HepG2 (cell line): ENCODE results near the gene PLEKHG5. TPM values are rescaled to one million over a fixed set of nuclear protein-coding genes. Genes with fewer than 3 reads are reported as not detected.
A peak's percentile ranks its signal among the peaks of the same experiment; 100 is the strongest.

ENCODE experiments used
- ATAC-seq: fragments of 200-7000 bp; cut with Tn5 transposase; 3 replicates; pipeline ENCODE4 v1.9.1; 2020; ENCODE audit warnings: mild to moderate bottlenecking, moderate library complexity
- BruUV-seq: library from RNA; stranded (reverse); fragments of 400-500 nt; replicated peaks from 2 replicates; lab custom pipeline; 2021; lab: Mats Ljungman, UMichigan
- CTCF ChIA-PET: fragments of 300-600 bp; formaldehyde crosslinking; extraction: SDS; loops from one replicate; lab custom pipeline; 2021; ENCODE audit warnings: low total read pairs, inconsistent platforms, low intra/inter-chr PET ratio; lab: Yijun Ruan, JAX
- POLR2A ChIA-PET: fragments of 350-600 bp; sonication (Branson Sonifier 250); formaldehyde crosslinking; loops from one replicate; lab custom pipeline; 2020; ENCODE audit warnings: antibody characterized with exemption, inconsistent platforms; lab: Yijun Ruan, JAX
- DNase-seq: peaks from one replicate; pipeline ENCODE4 v3.0.0-alpha.2; 2015; ENCODE audit warnings: low spot score
- FAIRE-seq: peaks from 3 replicates; lab custom pipeline; 2011; peaks lifted over from hg19 to GRCh38; lab: Jason Lieb, UNC
- H2AFZ ChIP-seq: one replicate; pipeline ENCODE4 v1.6.1; 2011; ENCODE audit warnings: low read length, inconsistent platforms
- H3K27ac ChIP-seq: fragments of 300-600 bp; 3 replicates; pipeline ENCODE4 v1.8.0; 2011; ENCODE audit warnings: mixed run types, mild to moderate bottlenecking, mixed read lengths, low read length, inconsistent platforms; ENCODE audit not compliant: insufficient read depth; ENCODE audit errors: extremely low read length
- H3K27me3 ChIP-seq, 2 experiments: fragments of 200-600 bp in 1 of 2; 2 replicates in 1 of 2; 3 replicates in 1 of 2; pipeline versions ENCODE4 v1.6.0 to v1.8.0; 2011; ENCODE audit warnings: low read length in 2 of 2, mild to moderate bottlenecking in 2 of 2, moderate library complexity in 2 of 2, inconsistent platforms in 1 of 2; ENCODE audit not compliant: insufficient read depth in 2 of 2, control insufficient read depth in 1 of 2
- H3K36me3 ChIP-seq, 2 experiments: fragments of 200-600 bp in 1 of 2; replicated peaks in 1 of 2; 2 replicates in 1 of 2; 3 replicates in 1 of 2; pipeline versions ENCODE4 v1.5.1 to v1.8.0; 2011; ENCODE audit warnings: low read length in 2 of 2, inconsistent platforms in 1 of 2; ENCODE audit not compliant: insufficient read depth in 2 of 2, control insufficient read depth in 1 of 2
- H3K4me1 ChIP-seq: 2 replicates; pipeline ENCODE4 v1.5.1; 2012; ENCODE audit warnings: low read length, inconsistent platforms; ENCODE audit not compliant: insufficient read depth
- H3K4me2 ChIP-seq: 2 replicates; pipeline ENCODE4 v1.6.0; 2011; ENCODE audit warnings: low read depth, low read length, inconsistent platforms
- H3K4me3 ChIP-seq, 3 experiments: fragments of 200-600 bp in 1 of 3; sonication (generic), shearing (Covaris generic) in 1 of 3; replicated peaks in 1 of 3; 2 replicates each; pipeline ENCODE4 v1.5.1; 2011 to 2016; ENCODE audit warnings: low read length in 3 of 3, inconsistent platforms in 2 of 3, low read depth in 2 of 3, mild to moderate bottlenecking in 2 of 3, control low read depth in 1 of 3, mixed read lengths in 1 of 3; ENCODE audit not compliant: insufficient read depth in 1 of 3
- H3K79me2 ChIP-seq: one replicate; pipeline ENCODE4 v1.6.1; 2011; ENCODE audit warnings: low read length, inconsistent platforms; ENCODE audit not compliant: insufficient read depth
- H3K9ac ChIP-seq: 2 replicates; pipeline ENCODE4 v1.6.0; 2011; ENCODE audit warnings: mild to moderate bottlenecking, low read depth, low read length, inconsistent platforms; ENCODE audit not compliant: insufficient read depth
- H3K9me3 ChIP-seq: 2 replicates; pipeline ENCODE4 v1.5.1; 2012; ENCODE audit warnings: mild to moderate bottlenecking, low read length
- H4K20me1 ChIP-seq: 2 replicates; pipeline ENCODE4 v1.6.0; 2011; ENCODE audit warnings: inconsistent platforms, mild to moderate bottlenecking, low read length, moderate library complexity; ENCODE audit not compliant: insufficient read depth
- ATF6 ChIP-seq: sonication (generic); formaldehyde crosslinking; conservative IDR thresholded peaks from 2 replicates; pipeline ENCODE4 v1.4.0; 2020; ENCODE audit warnings: missing genetic modification reagents
- CREM ChIP-seq, 2 experiments: sonication (generic) in 1 of 2; formaldehyde crosslinking in 1 of 2; IDR thresholded peaks; 2 replicates each; pipeline versions ENCODE4 v1.4.0 to v1.6.1; 2016 to 2020; ENCODE audit warnings: antibody characterized with exemption in 1 of 2, mild to moderate bottlenecking in 1 of 2, missing genetic modification reagents in 1 of 2
- HNF1B ChIP-seq: sonication (generic); formaldehyde crosslinking; IDR thresholded peaks from 2 replicates; pipeline ENCODE4 v1.5.1; 2020; ENCODE audit warnings: mild to moderate bottlenecking, moderate library complexity, missing genetic modification reagents
- IRX3 ChIP-seq: sonication (generic); formaldehyde crosslinking; IDR thresholded peaks from 2 replicates; pipeline ENCODE4 v1.8.1; 2023; ENCODE audit warnings: mild to moderate bottlenecking, low read depth, missing genetic modification reagents, borderline replicate concordance
- NCOA2 ChIP-seq: sonication (generic); formaldehyde crosslinking; IDR thresholded peaks from 2 replicates; pipeline ENCODE4 v1.8.0; 2022; ENCODE audit warnings: inconsistent platforms
- SOX5 ChIP-seq: IDR thresholded peaks from 2 replicates; pipeline ENCODE4 v1.6.1; 2016; ENCODE audit warnings: borderline replicate concordance
- ZNF232 ChIP-seq: sonication (generic); formaldehyde crosslinking; IDR thresholded peaks from 2 replicates; pipeline ENCODE4 v1.4.0; 2020; ENCODE audit warnings: missing genetic modification reagents, borderline replicate concordance
- ZNF572 ChIP-seq: sonication (generic); formaldehyde crosslinking; IDR thresholded peaks from 2 replicates; pipeline ENCODE4 v1.5.1; 2020; ENCODE audit warnings: mild to moderate bottlenecking, missing genetic modification reagents
- ZNF574 ChIP-seq: sonication (generic); formaldehyde crosslinking; IDR thresholded peaks from 2 replicates; pipeline ENCODE4 v1.4.0; 2020; ENCODE audit warnings: missing genetic modification reagents
- WGBS: methylation state at CpG from one replicate; pipeline ENCODE4 v1.1.6; 2017; ENCODE audit warnings: low lambda C conversion rate; 5-methylcytosine and 5-hydroxymethylcytosine counted together
- in situ Hi-C: cut with HindIII; loops from 2 replicates; pipeline ENCODE4 v1.10.0; 2017; ENCODE audit warnings: low pct_unique_long_range_greater_than_20kb; ENCODE audit not compliant: extremely low pct_ligation_motif_present
- intact Hi-C: fragments of 100-400 bp; cut with micrococcal nuclease; formaldehyde crosslinking; loops from one replicate; pipeline ENCODE4 v1.10.0; 2022; ENCODE audit not compliant: unreplicated experiment
- polyA plus RNA-seq, 8 experiments: library from polyadenylated mRNA; depleted of rRNA in 3 of 8; stranded (reverse) in 7 of 8; unstranded in 1 of 8; fragments of >200 nt; fragmentation: Illumina TruSeq in 4 of 8; extraction: Trizol in 4 of 8; gene quantifications; 2 replicates each; pipeline versions ENCODE4 v1.2.1 to v1.2.3, GENCODE V29; 2011 to 2016; ENCODE audit warnings: low read depth in 4 of 8, missing spikeins in 1 of 8, mixed read lengths in 1 of 8; ENCODE audit not compliant: insufficient read depth in 1 of 8
- total RNA-seq, 5 experiments: library from RNA; depleted of rRNA; stranded (reverse); fragments of >200 nt; fragmentation: Illumina TruSeq; extraction: Trizol; gene quantifications; 2 replicates each; pipeline ENCODE4 v1.2.3, GENCODE V29; 2016; ENCODE audit warnings: low read depth in 1 of 5

PLEKHG5 gene
- total and polyA plus RNA-seq, 2 of the 13 experiments (the other 11 are each of a cell fraction or from before 2014, with no cell fraction given): 1.9 to 3.5 TPM

- Histone ChIP-seq H4K20me1 (no peaks in the 10 kb centered on the region), H3K9ac (no peak overlapping the region)
- 7% methylated on average over 3 of the region's 13 CpGs for WGBS
- TF ChIP-seq HNF1B (CRISPR knock-in tag): no peak
- TF ChIP-seq, all 625 proteins: peak for 0
- ChIA-PET CTCF (no interaction called here), POLR2A (interaction anchor here (0.9 to 1.4 kb wide), 2 partner anchors 9 to 13 kb away, joined by 3 to 5 read pairs; no protein-coding TSS in a partner anchor)
- no peaks in the 10 kb centered on the region for H3K9me3 ChIP-seq
- H3K27me3 ChIP-seq: peaks cover 26 to 61% of the 10 kb centered on the region in 2 experiments; a peak in 4 of 5 replicates
- no peaks in the 10 kb centered on the region for H3K36me3 ChIP-seq
- intact Hi-C loops: no loop called here
- H3K4me1 ChIP-seq: peaks cover 47% of the 10 kb centered on the region
- ATAC-seq (peak; percentile 29), FAIRE-seq (no peak), DNase-seq (no peak)
- H3K79me2 ChIP-seq: no peaks in the 10 kb centered on the region
- no peak overlapping the region for H2AFZ ChIP-seq
- no TSS peak for BruUV-seq
- H3K4me3 ChIP-seq: peak overlapping the region in 1 of 3 experiments; percentile 3; a peak in 2 of 6 replicates
- H3K27ac ChIP-seq: no peak overlapping the region
- in situ Hi-C loops: loop anchor here (25.0 kb wide), 1 partner anchor 714 kb away; no protein-coding TSS in a partner anchor
- H3K4me2 ChIP-seq: peak overlapping the region; percentile 95; the same call in 1 of the 2 replicates
Observed at GRCh38 chr1:6498576-6499111, 7.2 kb upstream of the PLEKHG5 start.

- in situ Hi-C loops (loop anchor here (25.0 kb wide), 1 partner anchor 714 kb away; no protein-coding TSS in a partner anchor), intact Hi-C loops (no loop called here)
- H2AFZ ChIP-seq: no peak overlapping the region
- peaks cover 47% of the 10 kb centered on the region for H3K4me1 ChIP-seq
- H3K36me3 ChIP-seq: no peaks in the 10 kb centered on the region
- no peak overlapping the region; the same call in 1 of the 2 replicates for H3K9ac ChIP-seq
- no peaks in the 10 kb centered on the region for H4K20me1 ChIP-seq
- no TSS peak for BruUV-seq
- H3K9me3 ChIP-seq: no peaks in the 10 kb centered on the region
- no peak for TF ChIP-seq NCOA2
- TF ChIP-seq CREM (IDR thresholded peaks at IDR 0.05): no peak
- TF ChIP-seq CREM (CRISPR knock-in tag; IDR thresholded peaks at IDR 0.05): no peak
- no peak for TF ChIP-seq ATF6 (CRISPR knock-in tag)
- TF ChIP-seq ZNF572 (CRISPR knock-in tag): no peak
- TF ChIP-seq IRX3: no peak
- TF ChIP-seq SOX5 (CRISPR knock-in tag): no peak
- no peak for TF ChIP-seq ZNF574 (CRISPR knock-in tag)
- no peak for TF ChIP-seq ZNF232 (CRISPR knock-in tag)
- DNase-seq (no peak), FAIRE-seq (no peak), ATAC-seq (peak; percentile 4)
- WGBS: 0% methylated on average over 2 of the region's 20 CpGs
- peak overlapping the region; percentile 95 for H3K4me2 ChIP-seq
- H3K27me3 ChIP-seq: peaks cover 24 to 56% of the 10 kb centered on the region in 2 experiments; a peak in 4 of 5 replicates
- CTCF ChIA-PET: no interaction called here
- no peak overlapping the region for H3K27ac ChIP-seq
- no peaks in the 10 kb centered on the region for H3K79me2 ChIP-seq
- POLR2A ChIA-PET: no interaction called here
- H3K4me3 ChIP-seq: peak overlapping the region; percentile 52 to 71 (median 66); a peak in 4 of 6 replicates
Observed at GRCh38 chr1:6497867-6498575, 6.6 kb upstream of the PLEKHG5 start.
